ENCODE results near the gene WDR88. TPM values are rescaled to one million over a fixed set of nuclear protein-coding genes. Genes with fewer than 3 reads are reported as not detected.
A peak's percentile ranks its signal among the peaks of the same experiment; 100 is the strongest.
"Not testable (repeated sequence)": the region's sequence is repeated elsewhere in the genome, so short reads cannot be mapped to it uniquely, and the experiment has no call there.

Gene WDR88
- total RNA-seq, 1 donor from 2014 or later: not detected

DNA sequence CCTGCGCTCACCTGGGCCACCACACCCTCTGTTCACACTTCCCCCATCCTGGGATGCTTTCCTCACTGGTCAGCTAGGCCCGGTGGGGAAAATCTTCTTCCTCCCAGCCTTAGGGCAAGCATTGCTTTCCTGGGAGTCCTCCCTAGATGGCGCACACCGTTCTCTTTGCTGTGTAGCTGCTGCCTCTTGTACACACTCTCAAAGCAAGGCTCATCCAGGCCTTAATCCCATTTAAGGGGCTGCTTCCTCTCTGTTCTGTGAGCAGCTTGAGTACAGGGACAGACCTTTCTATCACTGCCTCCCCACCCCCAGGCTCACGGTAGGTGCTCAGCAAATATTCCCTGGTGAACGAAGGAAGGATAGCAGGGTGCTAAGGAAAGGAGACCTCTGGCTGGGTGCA is 82.7 kb downstream of the WDR88 start:
- peak; percentile 18 for DNase-seq

DNA sequence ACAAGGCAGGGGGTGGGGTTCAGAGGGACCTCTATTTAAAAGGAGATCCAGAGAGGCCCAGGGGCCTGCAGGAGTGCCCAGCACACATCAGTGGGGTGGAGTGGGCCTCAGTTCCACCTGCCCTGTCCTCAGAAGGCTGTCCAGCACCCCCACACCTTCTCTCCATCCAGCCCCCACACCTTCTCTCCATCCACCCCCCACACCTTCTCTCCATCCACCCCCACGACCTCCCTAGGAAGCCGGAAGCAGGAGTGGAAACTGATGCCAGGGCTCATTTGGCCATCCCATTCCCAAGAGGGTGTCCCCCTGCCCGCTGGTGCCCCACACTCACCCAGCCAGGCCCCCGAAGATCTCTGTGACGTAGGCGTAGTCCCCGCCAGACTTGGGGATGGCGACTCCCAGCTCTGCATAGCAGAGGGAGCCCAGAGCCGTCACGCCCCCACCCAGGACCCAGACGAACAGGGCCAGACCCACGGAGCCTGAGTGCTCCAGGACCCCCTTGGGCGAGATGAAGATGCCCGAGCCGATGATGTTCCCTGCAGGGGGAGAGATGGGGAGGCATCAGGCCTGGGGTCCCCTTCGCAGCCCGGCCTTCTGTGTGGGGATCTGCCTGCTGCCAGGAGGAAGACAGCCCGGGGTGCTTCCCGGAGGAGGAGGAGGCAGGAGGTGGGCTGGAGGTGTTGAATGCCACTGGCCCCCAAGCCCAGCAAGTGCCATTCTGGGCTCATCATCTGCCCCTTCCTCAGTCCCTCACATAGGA is 83.7 kb downstream of the WDR88 start:
- DNase-seq: no peak

DNA sequence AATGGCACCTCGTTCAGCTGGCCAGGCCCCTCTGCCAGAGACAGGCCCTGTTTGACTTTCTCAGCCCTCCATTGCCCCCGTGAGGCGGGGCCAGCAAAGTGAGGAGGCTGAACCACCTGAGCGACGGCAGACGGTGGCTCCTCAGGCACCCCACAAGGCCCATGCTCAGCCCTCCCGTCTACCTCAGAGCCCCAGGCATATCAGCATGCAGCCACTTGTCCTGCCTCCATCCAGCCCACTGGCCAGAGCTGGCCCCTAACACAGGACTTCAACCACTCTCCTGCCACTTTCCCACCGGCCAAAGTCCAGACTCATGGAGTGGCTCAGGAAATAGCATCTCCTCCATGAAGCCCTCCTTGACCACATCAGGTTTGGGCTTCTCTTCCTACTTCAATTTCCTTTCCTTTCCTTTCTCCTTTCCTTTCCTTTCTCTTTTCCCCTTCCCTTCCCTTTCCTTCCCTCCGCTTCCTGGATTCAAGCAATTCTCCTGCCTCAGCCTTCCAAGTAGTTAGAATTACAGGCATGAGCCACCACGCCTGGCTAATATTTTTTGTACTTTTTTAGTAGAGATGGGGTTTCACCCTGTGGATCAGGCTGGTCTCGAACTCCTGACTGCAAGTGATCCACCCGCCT is 84.4 kb downstream of the WDR88 start:
- no peak for DNase-seq

DNA sequence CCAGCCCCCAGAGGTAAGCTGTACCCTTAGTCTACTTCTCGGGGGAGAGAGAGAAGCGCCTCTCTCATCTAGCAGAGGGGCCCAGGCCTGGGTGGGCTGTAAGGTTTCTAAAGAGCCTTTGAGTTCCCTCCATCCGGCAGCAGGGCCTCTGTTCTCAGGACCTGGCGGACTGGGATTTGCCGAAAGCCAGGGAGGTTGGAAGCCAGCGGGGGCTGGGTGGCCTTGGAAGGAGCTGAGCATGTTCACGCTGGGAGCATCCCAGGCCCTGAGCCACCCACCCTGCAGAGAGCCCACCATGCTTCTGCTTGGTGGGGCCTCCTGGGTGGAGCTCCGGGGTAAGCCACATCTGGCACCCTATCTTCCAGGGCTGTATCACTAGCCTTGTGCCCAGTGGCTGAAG is 86.0 kb downstream of the WDR88 start:
- DNase-seq: no peak

DNA sequence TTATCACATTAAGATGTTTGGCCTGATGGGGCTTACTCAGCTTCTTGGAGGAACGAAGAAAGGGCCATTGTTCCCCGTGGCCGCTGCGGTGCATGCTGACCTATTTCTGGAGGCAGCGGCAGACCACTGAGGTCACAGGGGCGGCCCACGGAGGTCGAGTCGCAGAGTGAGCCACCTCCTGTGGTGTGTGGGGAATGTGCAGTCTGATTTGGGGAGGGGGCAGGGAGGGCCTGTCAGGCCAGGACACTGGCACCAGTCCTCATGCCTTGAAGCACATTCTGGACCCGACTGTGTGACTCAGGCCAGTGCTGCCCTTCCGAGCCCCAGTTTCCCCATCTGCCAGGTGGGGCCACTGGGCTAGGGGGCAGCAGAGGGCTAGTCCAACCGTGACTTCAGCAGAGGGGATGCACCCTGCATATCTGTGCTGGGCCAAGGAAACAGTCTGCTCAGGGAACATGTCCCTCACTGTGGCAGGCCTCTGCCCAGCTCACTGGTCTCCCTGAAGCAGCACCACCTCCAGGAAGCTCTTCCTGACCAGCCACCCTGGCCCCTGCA is 87.4 kb downstream of the WDR88 start:
- DNase-seq: no peak

DNA sequence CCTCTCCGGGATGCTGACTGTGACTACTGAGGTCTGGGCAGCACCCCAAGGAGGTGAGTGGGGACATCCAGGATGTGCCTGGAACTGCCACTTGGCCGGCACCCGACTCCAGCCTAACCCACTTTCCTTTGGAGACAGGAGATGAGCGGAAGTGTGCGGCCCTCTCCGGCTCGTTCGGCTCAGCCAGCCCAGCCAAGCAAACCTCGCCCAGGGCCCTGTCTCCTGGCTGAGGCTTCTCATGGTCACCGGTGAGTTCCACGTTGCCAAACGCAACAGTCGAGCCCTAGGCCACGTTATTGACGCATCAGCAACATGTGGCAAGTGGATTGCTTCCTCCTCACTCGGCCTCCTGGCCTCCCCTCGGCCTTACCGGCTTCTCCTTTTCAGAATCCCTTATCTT is 88.2 kb downstream of the WDR88 start:
- DNase-seq: no peak

DNA sequence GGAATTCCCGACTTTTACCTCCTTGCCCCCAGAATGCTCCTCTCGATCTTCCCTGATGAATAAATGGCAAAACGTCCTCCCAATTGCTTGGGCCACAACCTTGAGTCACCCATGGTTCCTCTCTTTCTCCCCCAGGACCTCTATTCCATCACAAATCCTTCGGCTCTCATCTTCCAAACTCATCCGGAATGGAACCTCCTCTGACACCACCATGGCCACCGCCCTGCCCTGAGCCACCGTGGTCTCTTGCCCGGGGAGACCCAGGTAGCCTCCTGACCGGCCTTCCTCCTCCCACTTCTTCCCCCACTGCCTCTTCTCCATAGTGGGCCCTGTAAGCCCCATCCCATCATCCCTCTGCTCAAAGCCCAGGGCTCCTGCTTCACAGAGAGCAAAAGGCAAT is 88.8 kb downstream of the WDR88 start:
- DNase-seq: no peak

DNA sequence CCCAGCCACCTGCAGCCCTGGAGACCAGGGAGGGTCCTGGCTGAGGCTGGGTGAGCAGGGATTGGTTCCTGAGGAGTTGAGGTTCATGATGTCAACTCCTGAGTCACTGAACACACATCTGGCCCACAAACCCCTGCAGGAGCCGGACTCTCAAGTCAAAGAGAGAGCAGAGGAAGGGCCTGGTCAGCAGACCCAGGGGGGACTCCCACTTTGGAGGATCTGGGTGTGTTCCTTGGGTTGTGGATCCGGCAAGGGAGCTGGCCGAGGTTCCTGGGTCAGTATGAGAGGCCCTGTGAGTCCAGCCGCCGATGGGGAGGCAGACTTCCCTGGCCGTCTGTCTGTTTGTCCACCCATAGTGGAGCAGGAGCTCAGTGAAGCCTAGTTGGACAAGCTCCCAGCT is 89.7 kb downstream of the WDR88 start:
- DNase-seq: no peak

DNA sequence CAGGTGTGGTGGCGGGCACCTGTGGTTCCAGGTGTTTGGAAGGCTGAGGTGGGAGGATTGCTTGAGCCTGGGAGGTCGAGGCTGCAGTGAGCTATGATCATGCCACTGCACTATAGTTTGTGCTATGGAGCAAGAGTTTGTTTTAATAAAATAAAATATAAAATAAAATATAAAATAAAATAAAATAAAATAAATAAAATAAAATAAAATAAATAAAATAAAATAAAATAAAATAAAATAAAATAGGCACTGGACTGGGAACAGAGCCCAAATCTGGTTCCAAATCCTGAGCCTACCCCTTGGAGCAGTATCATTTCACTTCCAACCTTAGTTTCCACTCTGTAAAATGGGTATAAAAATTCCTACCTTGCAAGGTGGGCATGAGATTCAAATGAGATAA is 90.3 kb downstream of the WDR88 start:
- DNase-seq: not testable (repeated sequence)

DNA sequence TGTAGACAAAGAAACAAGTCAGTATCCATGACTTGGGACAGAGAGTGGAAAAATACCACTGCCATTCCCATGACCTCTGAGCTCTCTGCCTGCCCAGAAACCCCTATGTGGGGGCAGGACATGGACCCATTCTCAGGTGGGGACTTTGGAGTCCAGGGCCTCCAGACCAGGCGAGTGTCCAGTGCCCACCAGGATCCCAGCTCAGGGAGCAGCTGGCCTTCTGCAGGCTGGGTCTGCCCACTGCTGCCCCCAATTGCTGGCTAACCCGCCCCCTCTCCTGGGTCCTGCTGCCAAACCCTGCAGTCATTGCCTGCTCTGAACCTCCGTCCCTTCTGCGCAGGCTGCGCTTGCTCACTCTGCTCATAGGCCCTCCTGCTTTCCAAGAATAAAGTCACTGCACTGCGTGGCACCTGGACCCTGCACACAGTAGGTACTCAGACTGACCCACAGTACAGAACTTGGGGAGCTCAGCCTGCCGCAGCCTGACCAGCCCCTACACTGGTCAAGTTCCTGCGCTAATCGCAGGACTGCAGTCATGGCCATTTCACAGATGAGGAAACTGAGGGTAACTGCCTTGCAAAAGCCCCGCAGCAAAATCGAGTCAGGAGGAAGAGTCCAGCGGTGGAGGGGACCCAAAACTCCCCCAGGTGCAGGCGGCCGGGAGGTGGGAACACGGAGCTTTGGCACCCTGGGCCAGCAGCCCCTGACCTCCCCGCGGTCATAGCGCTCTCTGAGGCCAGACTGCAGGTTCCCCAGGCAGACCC is 93.0 kb downstream of the WDR88 start:
- DNase-seq: no peak

Other genes with a start within 250 kb of the WDR88 start
- 9.5 and 13.0 TPM in 2 replicates for gene CEP89, start 160.2 kb upstream of the WDR88 start, total RNA-seq
- 2.2 and 3.9 TPM in 2 replicates for gene FAAP24, start 159.9 kb upstream of the WDR88 start, total RNA-seq
- gene RHPN2, start 67.2 kb upstream of the WDR88 start, total RNA-seq: 8.0 and 13.4 TPM in 2 replicates
- gene GPATCH1, start 50.9 kb upstream of the WDR88 start, total RNA-seq: 4.8 and 5.9 TPM in 2 replicates
- 6.6 and 12.0 TPM in 2 replicates for gene LRP3, start 62.2 kb downstream of the WDR88 start, total RNA-seq
- gene SLC7A10, start 93.7 kb downstream of the WDR88 start, total RNA-seq: 0.17 TPM in 1 of 2 replicates, not detected in the other
- gene CEBPA, start 170.4 kb downstream of the WDR88 start, total RNA-seq: 0.17 and 0.19 TPM in 2 replicates
- gene CEBPG, start 241.6 kb downstream of the WDR88 start, total RNA-seq: 32.6 and 38.6 TPM in 2 replicates